Naive thymus-derived CD4-positive, alpha-beta T cell (primary cell): Measurements from ENCODE around the gene SURF2. TPM values are rescaled to one million over a fixed set of nuclear protein-coding genes. Genes with fewer than 3 reads are reported as not detected.

Source experiments
- ATAC-seq: fragments of 150-1000 bp; cut with Tn5 transposase; 2 replicates; pipeline ENCODE4 v1.10.0; 2021; ENCODE audit warnings: mild to moderate bottlenecking, moderate library complexity
- CTCF ChIA-PET: fragments of 350-600 bp; sonication (Branson Sonifier 250); formaldehyde crosslinking; loops from one replicate; lab custom pipeline; 2021; ENCODE audit warnings: antibody characterized with exemption; lab: Charles Lee
- POLR2A ChIA-PET: fragments of 350-600 bp; sonication (Branson Sonifier 250); formaldehyde crosslinking; loops from one replicate; lab custom pipeline; 2021; ENCODE audit warnings: antibody characterized with exemption, inconsistent platforms; lab: Charles Lee
- DNase-seq, 9 donors: peaks; one replicate each; pipeline versions ENCODE4 v3.0.0 to v3.0.0-alpha.2; 2020 to 2022; ENCODE audit warnings: mixed read lengths in 1 of 9
- H3K27ac ChIP-seq: one replicate; pipeline ENCODE4 v1.7.0; 2013; ENCODE audit warnings: mild to moderate bottlenecking, low read depth, low read length, moderate library complexity
- H3K27me3 ChIP-seq, 2 donors: one replicate each; pipeline ENCODE4 v1.7.0; 2013; ENCODE audit warnings: low read length in 2 of 2, mild to moderate bottlenecking in 2 of 2, moderate library complexity in 2 of 2; ENCODE audit not compliant: control insufficient read depth in 2 of 2, insufficient read depth in 2 of 2
- H3K36me3 ChIP-seq, 3 experiments: 1 replicate in 2 of 3; 2 replicates in 1 of 3; pipeline ENCODE4 v1.7.0; 2013; ENCODE audit warnings: low read length in 3 of 3, mild to moderate bottlenecking in 3 of 3, moderate library complexity in 1 of 3; ENCODE audit not compliant: insufficient read depth in 3 of 3, control insufficient read depth in 2 of 3
- H3K4me1 ChIP-seq, 2 donors: one replicate each; pipeline ENCODE4 v1.7.0; 2013; ENCODE audit warnings: low read length in 2 of 2, mild to moderate bottlenecking in 2 of 2, moderate library complexity in 1 of 2; ENCODE audit not compliant: control insufficient read depth in 2 of 2, insufficient read depth in 2 of 2
- H3K4me3 ChIP-seq: 2 replicates; pipeline ENCODE4 v1.7.0; 2013; ENCODE audit warnings: mild to moderate bottlenecking, low read length
- H3K9me3 ChIP-seq, 3 experiments: 1 replicate in 2 of 3; 2 replicates in 1 of 3; pipeline ENCODE4 v1.7.0; 2013; ENCODE audit warnings: low read length in 3 of 3; ENCODE audit not compliant: control insufficient read depth in 2 of 3
- H3K27ac Mint-ChIP-seq, 9 donors: one replicate each; pipeline ENCODE4 v1.8.0; 2020 to 2022; ENCODE audit warnings: mixed read lengths in 9 of 9, mild to moderate bottlenecking in 8 of 9, moderate library complexity in 5 of 9, inconsistent platforms in 2 of 9
- H3K27me3 Mint-ChIP-seq, 5 donors: one replicate each; pipeline ENCODE4 v1.8.0; 2021 to 2022; ENCODE audit warnings: mixed read lengths in 5 of 5, mild to moderate bottlenecking in 1 of 5
- H3K36me3 Mint-ChIP-seq, 5 donors: one replicate each; pipeline ENCODE4 v1.8.0; 2020 to 2022; ENCODE audit warnings: mixed read lengths in 5 of 5, mild to moderate bottlenecking in 3 of 5, inconsistent platforms in 1 of 5
- H3K4me1 Mint-ChIP-seq, 7 donors: one replicate each; pipeline ENCODE4 v1.8.0; 2020 to 2022; ENCODE audit warnings: mixed read lengths in 7 of 7, mild to moderate bottlenecking in 3 of 7, inconsistent platforms in 1 of 7
- H3K4me3 Mint-ChIP-seq, 10 donors: one replicate each; pipeline ENCODE4 v1.8.0; 2020 to 2022; ENCODE audit warnings: mild to moderate bottlenecking in 10 of 10, mixed read lengths in 10 of 10, moderate library complexity in 6 of 10, inconsistent platforms in 2 of 10
- H3K9me3 Mint-ChIP-seq, 11 donors: one replicate each; pipeline ENCODE4 v1.8.0; 2020 to 2022; ENCODE audit warnings: mixed read lengths in 11 of 11, mild to moderate bottlenecking in 4 of 11, inconsistent platforms in 1 of 11, moderate library complexity in 1 of 11
- intact Hi-C, 2 donors: fragments of 100-400 bp; cut with micrococcal nuclease; formaldehyde crosslinking; loops; one replicate each; pipeline ENCODE4 v1.15.1; 2023
- polyA plus RNA-seq, 2 donors: library from polyadenylated mRNA; unstranded; fragments of 300-500 nt; fragmentation: Illumina TruSeq; gene quantifications; one replicate each; pipeline ENCODE4 v1.2.3, GENCODE V29; 2021
- total RNA-seq, 6 experiments: library from RNA in 5 of 6; stranded (reverse) in 5 of 6; gene quantifications; 1 replicate in 5 of 6; 2 replicates in 1 of 6; pipeline ENCODE4 v1.2.3 and lab custom pipeline; 2021 to 2026

The SURF2 gene
- total and polyA plus RNA-seq, 7 experiments from 2014 or later, result 15.0 to 44.5 (median 21.9) TPM

GRCh38 chr9:133400292-133400691 is 43.9 kb downstream of the SURF2 start:
- ATAC-seq (no peak), DNase-seq (no peak)
- no peaks in the 10 kb centered on the region for H3K27me3 Mint-ChIP-seq
- peaks cover 0 to 1% (median 0%) of the 10 kb centered on the region in 5 donors for H3K36me3 Mint-ChIP-seq
- no peaks in the 10 kb centered on the region for H3K4me1 ChIP-seq
- no peak overlapping the region for H3K4me3 ChIP-seq
- no peaks in the 10 kb centered on the region for H3K27me3 ChIP-seq
- no peak overlapping the region for H3K27ac Mint-ChIP-seq
- H3K4me1 Mint-ChIP-seq, result peaks cover 0 to 7% (median 4%) of the 10 kb centered on the region in 7 donors
- H3K27ac ChIP-seq, result no peak overlapping the region
- H3K9me3 ChIP-seq, result no peaks in the 10 kb centered on the region
- intact Hi-C loops, result no loop called here
- H3K36me3 ChIP-seq, result peaks cover 0 to 20% (median 0%) of the 10 kb centered on the region in 3 experiments
- H3K4me3 Mint-ChIP-seq, result no peak overlapping the region
- ChIA-PET CTCF (interaction anchor here (1.1 kb wide), 1 partner anchor 214 kb away, joined by 4 read pairs; no protein-coding TSS in a partner anchor), POLR2A (no interaction called here)
- H3K9me3 Mint-ChIP-seq, result no peaks in the 10 kb centered on the region

DNA sequence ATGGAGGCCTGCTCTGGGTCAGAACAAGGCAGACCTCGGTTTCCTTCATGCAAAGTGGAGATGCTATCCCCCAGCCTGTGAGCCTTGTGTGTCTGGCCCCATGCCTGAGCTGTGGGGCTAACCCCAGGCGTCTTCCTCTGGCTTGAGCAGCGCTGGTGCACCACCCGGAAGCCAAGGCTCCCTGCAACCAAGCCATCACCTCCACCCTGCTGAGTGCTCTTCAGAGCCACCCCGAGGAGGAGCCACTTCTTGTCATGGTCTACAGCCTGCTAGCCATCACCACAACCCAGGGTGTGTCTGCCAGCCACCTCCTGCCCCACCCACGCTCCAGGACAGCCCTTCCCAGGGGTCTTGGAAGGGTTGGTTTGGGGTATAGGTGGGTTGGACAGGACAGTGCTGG is 45.2 kb downstream of the SURF2 start:
- intact Hi-C loops, result no loop called here
- Histone ChIP-seq H3K4me1 (no peaks in the 10 kb centered on the region), H3K27ac (no peak overlapping the region), H3K4me3 (no peak overlapping the region), H3K36me3 (peaks cover 0 to 33% (median 3%) of the 10 kb centered on the region in 3 experiments), H3K27me3 (no peaks in the 10 kb centered on the region), H3K9me3 (no peaks in the 10 kb centered on the region)
- Mint-ChIP-seq H3K9me3 (peaks cover 0 to 2% (median 0%) of the 10 kb centered on the region in 11 donors), H3K27ac (no peak overlapping the region), H3K36me3 (peaks cover 0 to 14% (median 0%) of the 10 kb centered on the region in 5 donors), H3K4me3 (no peak overlapping the region), H3K4me1 (peaks cover 0 to 9% (median 5%) of the 10 kb centered on the region in 7 donors), H3K27me3 (no peaks in the 10 kb centered on the region)
- CTCF ChIA-PET, result no interaction called here
- no peak for DNase-seq
- POLR2A ChIA-PET, result interaction anchor here (0.8 kb wide), 1 partner anchor 30 kb away, joined by 4 read pairs; no protein-coding TSS in a partner anchor
- no peak for ATAC-seq

DNA sequence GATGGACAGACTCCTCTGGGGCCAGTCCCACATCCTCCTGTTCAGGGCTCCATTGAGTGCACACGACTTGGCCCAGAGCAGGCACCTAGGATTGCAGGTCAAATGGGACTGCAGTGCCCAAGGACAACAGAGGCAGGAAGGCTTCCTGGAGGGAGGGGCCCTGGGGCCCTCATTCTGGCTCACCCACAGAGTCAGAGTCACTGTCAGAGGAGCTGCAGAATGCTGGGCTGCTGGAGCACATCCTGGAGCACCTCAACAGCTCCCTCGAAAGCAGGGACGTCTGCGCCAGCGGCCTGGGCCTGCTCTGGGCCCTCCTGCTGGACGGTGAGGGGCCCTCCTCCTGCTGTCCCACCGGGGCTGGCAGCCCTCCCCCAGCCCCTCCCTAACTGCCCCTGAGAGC is 46.3 kb downstream of the SURF2 start:
- Mint-ChIP-seq H3K4me3 (no peak overlapping the region), H3K4me1 (peaks cover 2 to 14% (median 10%) of the 10 kb centered on the region in 7 donors), H3K36me3 (peaks cover 0 to 21% (median 3%) of the 10 kb centered on the region in 5 donors), H3K9me3 (peaks cover 0 to 2% (median 0%) of the 10 kb centered on the region in 11 donors), H3K27me3 (no peaks in the 10 kb centered on the region), H3K27ac (no peak overlapping the region)
- Histone ChIP-seq H3K27ac (no peak overlapping the region), H3K9me3 (no peaks in the 10 kb centered on the region), H3K36me3 (peaks cover 0 to 44% (median 4%) of the 10 kb centered on the region in 3 experiments), H3K4me1 (no peaks in the 10 kb centered on the region), H3K4me3 (no peak overlapping the region), H3K27me3 (no peaks in the 10 kb centered on the region)
- ChIA-PET CTCF (interaction anchor here (0.8 to 4.1 kb wide), 2 partner anchors 13 to 216 kb away, joined by 3 to 19 read pairs; no protein-coding TSS in a partner anchor), POLR2A (interaction anchor here (0.6 to 0.9 kb wide), 2 partner anchors 46 to 194 kb away, joined by 3 read pairs; partner anchors contain the start of genes SURF1 and SURF2)
- DNase-seq (no peak), ATAC-seq (no peak)
- intact Hi-C loops, result no loop called here

- Mint-ChIP-seq H3K9me3 (peaks cover 0 to 2% (median 0%) of the 10 kb centered on the region in 11 donors), H3K4me1 (peaks cover 2 to 14% (median 10%) of the 10 kb centered on the region in 7 donors), H3K36me3 (peaks cover 0 to 23% (median 3%) of the 10 kb centered on the region in 5 donors), H3K4me3 (peak overlapping the region in 1 of 10 donors; percentile 29), H3K27ac (peak overlapping the region in 4 of 9 donors; percentile 26 to 72 (median 59)), H3K27me3 (no peaks in the 10 kb centered on the region)
- no peaks in the 10 kb centered on the region for H3K4me1 ChIP-seq
- POLR2A ChIA-PET, result no interaction called here
- CTCF ChIA-PET, result interaction anchor here (4.1 kb wide), 1 partner anchor 217 kb away, joined by 19 read pairs; no protein-coding TSS in a partner anchor
- H3K36me3 ChIP-seq, result peaks cover 3 to 53% (median 4%) of the 10 kb centered on the region in 3 experiments
- H3K27ac ChIP-seq, result no peak overlapping the region
- no peaks in the 10 kb centered on the region for H3K27me3 ChIP-seq
- peak; percentile 36 to 61 (median 53) for DNase-seq
- ATAC-seq, result peak; percentile 63
- no peak overlapping the region for H3K4me3 ChIP-seq
- H3K9me3 ChIP-seq, result no peaks in the 10 kb centered on the region
- intact Hi-C loops, result loop anchor here (1.0 to 2.0 kb wide), 3 partner anchors 27 to 218 kb away; partner anchors contain the start of genes STKLD1 (in 1 of the 2) and SURF4 (in 1 of the 2)
These were observed 47.6 kb downstream of the SURF2 start for GRCh38 chr9:133403766-133404453.

DNA sequence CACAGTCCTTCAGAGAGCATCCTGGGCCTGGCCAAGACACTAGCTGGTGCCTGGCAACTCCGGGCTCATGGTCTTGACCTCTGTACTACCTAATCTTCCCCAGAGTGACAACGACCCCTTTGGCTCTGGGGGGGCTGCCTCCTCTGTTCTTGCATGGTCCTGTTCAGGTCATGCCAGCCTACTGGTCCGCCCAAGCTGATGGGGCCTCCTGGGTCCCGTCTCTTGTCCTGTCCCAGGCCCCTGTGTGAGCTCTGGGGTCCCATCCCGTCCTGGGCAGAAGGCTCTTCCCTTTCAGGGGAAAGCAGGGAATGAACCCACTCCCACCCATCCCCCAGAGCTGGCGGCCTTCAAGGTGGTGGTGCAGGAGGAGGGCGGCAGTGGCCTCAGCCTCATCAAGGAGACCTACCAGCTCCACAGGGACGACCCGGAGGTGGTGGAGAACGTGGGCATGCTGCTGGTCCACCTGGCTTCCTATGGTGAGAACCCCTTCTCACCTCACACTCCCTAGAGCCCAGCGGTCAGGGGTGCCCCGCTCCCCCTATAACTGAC is 48.2 kb downstream of the SURF2 start:
- intact Hi-C loops, result loop anchor here (1.0 to 5.0 kb wide), 4 partner anchors 28 to 323 kb away; partner anchors contain the start of genes STKLD1 (in 1 of the 2) and SURF4 (in 1 of the 2)
- Mint-ChIP-seq H3K36me3 (peaks cover 0 to 27% (median 3%) of the 10 kb centered on the region in 5 donors), H3K27me3 (no peaks in the 10 kb centered on the region), H3K4me1 (peaks cover 2 to 14% (median 10%) of the 10 kb centered on the region in 7 donors), H3K27ac (peak overlapping the region in 3 of 9 donors; percentile 52 to 72 (median 61)), H3K4me3 (peak overlapping the region in 1 of 10 donors; percentile 29), H3K9me3 (peaks cover 0 to 2% (median 0%) of the 10 kb centered on the region in 11 donors)
- no peaks in the 10 kb centered on the region for H3K9me3 ChIP-seq
- H3K36me3 ChIP-seq, result peaks cover 3 to 57% (median 4%) of the 10 kb centered on the region in 3 experiments
- ChIA-PET POLR2A (interaction anchor here (0.5 kb wide), 1 partner anchor 8 kb away, joined by 3 read pairs; no protein-coding TSS in a partner anchor), CTCF (interaction anchor here (0.6 to 4.1 kb wide), 2 partner anchors 26 to 218 kb away, joined by 3 to 19 read pairs; no protein-coding TSS in a partner anchor)
- DNase-seq (no peak), ATAC-seq (no peak)
- H3K4me3 ChIP-seq, result no peak overlapping the region
- H3K27me3 ChIP-seq, result no peaks in the 10 kb centered on the region
- no peak overlapping the region for H3K27ac ChIP-seq
- no peaks in the 10 kb centered on the region for H3K4me1 ChIP-seq
